Measurements from ENCODE around the gene GALR2. TPM values are rescaled to one million over a fixed set of nuclear protein-coding genes. Genes with fewer than 3 reads are reported as not detected.
A peak's percentile ranks its signal among the peaks of the same experiment; 100 is the strongest.

GALR2 gene
- total and polyA plus RNA-seq, 8 donors: 0.12 to 0.23 (median 0.21) TPM; not detected in 5

- DNase-seq: peak in 1 of 4 donors; percentile 61
- Histone ChIP-seq H3K9me3 (no peaks in the 10 kb centered on the region), H3K27me3 (no peaks in the 10 kb centered on the region), H3K4me3 (no peak overlapping the region), H3K4me1 (no peaks in the 10 kb centered on the region), H3K27ac (no peak overlapping the region), H3K36me3 (peaks cover 0 to 100% of the 10 kb centered on the region in 2 donors)
- intact Hi-C loops (cut with DNase I): no loop called here
- TF ChIP-seq CTCF (IDR thresholded peaks at IDR 0.05): no peak
- no peak for ATAC-seq
Observed at GRCh38 chr17:76092526-76093413, 18.2 kb downstream of the GALR2 start.

GRCh38 chr17:76094046-76094445, 19.5 kb downstream of the GALR2 start:
- ATAC-seq: no peak
- intact Hi-C loops (cut with DNase I): no loop called here
- Histone ChIP-seq H3K27ac (no peak overlapping the region), H3K9me3 (no peaks in the 10 kb centered on the region), H3K27me3 (no peaks in the 10 kb centered on the region), H3K4me1 (no peaks in the 10 kb centered on the region), H3K4me3 (no peak overlapping the region), H3K36me3 (peaks cover 0 to 98% of the 10 kb centered on the region in 2 donors)
- no peak for TF ChIP-seq CTCF (IDR thresholded peaks at IDR 0.05)
- peak in 1 of 4 donors; percentile 34 for DNase-seq

- no peak for TF ChIP-seq CTCF (IDR thresholded peaks at IDR 0.05)
- intact Hi-C loops (cut with DNase I): no loop called here
- Histone ChIP-seq H3K4me1 (no peaks in the 10 kb centered on the region), H3K4me3 (no peak overlapping the region), H3K27ac (no peak overlapping the region), H3K9me3 (no peaks in the 10 kb centered on the region), H3K36me3 (peaks cover 0 to 98% of the 10 kb centered on the region in 2 donors), H3K27me3 (no peaks in the 10 kb centered on the region)
- ATAC-seq (no peak), DNase-seq (peak in 1 of 4 donors; percentile 41)
Observed at GRCh38 chr17:76095943-76096342, 21.4 kb downstream of the GALR2 start.

GRCh38 chr17:76097716-76098295, 23.2 kb downstream of the GALR2 start:
- no peak for TF ChIP-seq CTCF (IDR thresholded peaks at IDR 0.05)
- intact Hi-C loops (cut with DNase I): no loop called here
- no peak overlapping the region for H3K4me3 ChIP-seq
- H3K36me3 ChIP-seq: peaks cover 0 to 90% of the 10 kb centered on the region in 2 donors
- no peak overlapping the region for H3K27ac ChIP-seq
- no peaks in the 10 kb centered on the region for H3K27me3 ChIP-seq
- ATAC-seq (no peak), DNase-seq (peak in 1 of 4 donors; percentile 47)
- H3K9me3 ChIP-seq: no peaks in the 10 kb centered on the region
- H3K4me1 ChIP-seq: peaks cover 5 to 8% of the 10 kb centered on the region in 2 donors

GRCh38 chr17:76102944-76103273, 28.3 kb downstream of the GALR2 start:
- Histone ChIP-seq H3K4me3 (peak overlapping the region; percentile 81 to 85), H3K4me1 (peaks cover 8 to 29% of the 10 kb centered on the region in 2 donors), H3K27ac (peak overlapping the region in 1 of 2 donors; percentile 87), H3K9me3 (no peaks in the 10 kb centered on the region), H3K27me3 (no peaks in the 10 kb centered on the region), H3K36me3 (peaks cover 0 to 39% of the 10 kb centered on the region in 2 donors)
- TF ChIP-seq CTCF (IDR thresholded peaks at IDR 0.05): no peak
- intact Hi-C loops (cut with DNase I): no loop called here
- DNase-seq: no peak
- peak; percentile 23 for ATAC-seq
